ENCODE results near the gene EMX2.

The EMX2 gene

GRCh38 chr10:117536072-117536865 is 6.3 kb upstream of the EMX2 start (continued):
- TF ChIP-seq TSHZ1 (tag by site-specific recombination; IDR thresholded peaks at IDR 0.05; ENCODE audit: borderline replicate concordance) (no peak), PRDM6 (tag by site-specific recombination; IDR thresholded peaks at IDR 0.05) (no peak), ZBTB8A (tag by site-specific recombination; IDR thresholded peaks at IDR 0.05) (no peak), SETDB1 (IDR thresholded peaks at IDR 0.05; ENCODE audit: insufficient read length, low read length) (no peak), ZNF629 (tag by site-specific recombination; IDR thresholded peaks at IDR 0.05) (no peak), ZNF266 (tag by site-specific recombination; IDR thresholded peaks at IDR 0.05; ENCODE audit: low read depth) (no peak)

GRCh38 chr10:117536866-117537435 is 5.6 kb upstream of the EMX2 start:
- ChIA-PET CTCF (interaction anchor here (0.6 to 4.8 kb wide), 18 partner anchors 9 to 713 kb away, joined by 3 to 28 read pairs (median 4); no protein-coding TSS in a partner anchor), POLR2A (no interaction called here)
- TF ChIP-seq ZNF768 (tag by site-specific recombination; IDR thresholded peaks at IDR 0.05) (no peak), ZSCAN30 (tag by site-specific recombination; IDR thresholded peaks at IDR 0.05) (no peak), ZSCAN18 (tag by site-specific recombination; IDR thresholded peaks at IDR 0.05) (no peak), ZNF169 (tag by site-specific recombination; IDR thresholded peaks at IDR 0.05) (no peak), HOXD13 (CRISPR knock-in tag; IDR thresholded peaks at IDR 0.05; ENCODE audit: borderline replicate concordance) (no peak), ZNF777 (tag by site-specific recombination; IDR thresholded peaks at IDR 0.05; ENCODE audit: borderline replicate concordance) (no peak), ZNF121 (tag by site-specific recombination; IDR thresholded peaks at IDR 0.05) (no peak), KLF7 (tag by site-specific recombination; IDR thresholded peaks at IDR 0.05; ENCODE audit: borderline replicate concordance) (no peak), SCRT2 (tag by site-specific recombination; IDR thresholded peaks at IDR 0.05) (no peak), ZNF311 (tag by site-specific recombination; IDR thresholded peaks at IDR 0.05; ENCODE audit: borderline replicate concordance) (no peak), ZNF175 (tag by site-specific recombination; IDR thresholded peaks at IDR 0.05) (no peak)
- no peaks in the 10 kb centered on the region for H3K36me3 ChIP-seq (ENCODE audit: control insufficient read depth in 2 of 2, insufficient read depth in 1 of 2, low read length in 2 of 2)
- H3K4me1 ChIP-seq (ENCODE audit: control insufficient read depth, insufficient read depth, low read length): peaks cover 5% of the 10 kb centered on the region
- H3K9me3 ChIP-seq (ENCODE audit: control insufficient read depth, insufficient read depth, low read depth, low read length): no peaks in the 10 kb centered on the region
- no peak overlapping the region for H3K27ac ChIP-seq (ENCODE audit: extremely low read depth, low read depth, low read length)
- H3K4me3 ChIP-seq (ENCODE audit: low read depth, low read length): no peak overlapping the region

Data from HEK293 (cell line).